Epithelial cell of prostate (primary cell): ENCODE measurements around the gene TAS2R14.
A peak's percentile ranks its signal among the peaks of the same experiment; 100 is the strongest.

Experiments used
- DNase-seq: peaks from one replicate; pipeline ENCODE4 v3.0.0-alpha.2; 2011; ENCODE audit warnings: low read depth, low spot score
- H3K27ac ChIP-seq: fragments of 450-650 bp; 2 replicates; pipeline ENCODE4 v1.5.1; 2017; ENCODE audit warnings: mild to moderate bottlenecking

Gene TAS2R14

GRCh38 chr12:10910380-10910779 lies 28.7 kb downstream of the TAS2R14 start:
- no peak for DNase-seq
- H3K27ac ChIP-seq, result no peak overlapping the region

- no peak for DNase-seq
- H3K27ac ChIP-seq, result no peak within 1 kb of the TSS
Observed at GRCh38 chr12:10909462-10909861, 29.6 kb downstream of the TAS2R14 start, which contains the start of gene TAS2R13. TSS of gene TAS2R13 (minus strand) at chr12:10909562. CDS start at chr12:10909298, 264 bp downstream.

- DNase-seq, result no peak
Observed at GRCh38 chr12:10904686-10905085, 34.4 kb downstream of the TAS2R14 start.

GRCh38 chr12:10901427-10901826 lies 37.6 kb downstream of the TAS2R14 start:
- H3K27ac ChIP-seq, result no peak overlapping the region
- DNase-seq, result peak; percentile 14

More at GRCh38 chr12:10904686-10905085, 34.4 kb downstream of the TAS2R14 start:
- H3K27ac ChIP-seq, result no peak overlapping the region

GRCh38 chr12:10900972-10901371 lies 38.1 kb downstream of the TAS2R14 start:
- DNase-seq, result no peak
- H3K27ac ChIP-seq, result no peak overlapping the region

GRCh38 chr12:10900530-10900929 lies 38.5 kb downstream of the TAS2R14 start:
- DNase-seq, result no peak
- H3K27ac ChIP-seq, result no peak overlapping the region

GRCh38 chr12:10896854-10897253 lies 42.2 kb downstream of the TAS2R14 start:
- DNase-seq, result no peak

GRCh38 chr12:10891937-10892336 lies 47.1 kb downstream of the TAS2R14 start:
- H3K27ac ChIP-seq, result no peak overlapping the region
- DNase-seq, result no peak

More at GRCh38 chr12:10896854-10897253, 42.2 kb downstream of the TAS2R14 start:
- H3K27ac ChIP-seq, result no peak overlapping the region

GRCh38 chr12:10889226-10889625 lies 49.8 kb downstream of the TAS2R14 start:
- no peak for DNase-seq
- no peak overlapping the region for H3K27ac ChIP-seq
